Peyer's patch (tissue), 4 donors: ENCODE measurements around the gene TYRP1.

Source experiments
- CTCF ChIP-seq, 6 experiments: fragments of 450-650 bp in 4 of 6; fragments of 200-600 bp in 2 of 6; sonication (generic) in 1 of 6; IDR thresholded peaks; one replicate each; pipeline ENCODE4 v1.5.1; 2017 to 2019; ENCODE audit warnings: antibody characterized with exemption in 6 of 6, mild to moderate bottlenecking in 3 of 6, moderate library complexity in 1 of 6
- POLR2A ChIP-seq, 2 donors: fragments of 450-650 bp; IDR thresholded peaks; one replicate each; pipeline ENCODE4 v1.5.1; 2017; ENCODE audit warnings: antibody characterized with exemption in 2 of 2, mild to moderate bottlenecking in 2 of 2, moderate library complexity in 2 of 2

GRCh38 chr9:12689233-12689632 is 4.0 kb upstream of the TYRP1 start:
- TF ChIP-seq CTCF (IDR thresholded peaks at IDR 0.05) (no peak), POLR2A (IDR thresholded peaks at IDR 0.05) (no peak)
